ENCODE results near the gene COL2A1. TPM values are rescaled to one million over a fixed set of nuclear protein-coding genes. Genes with fewer than 3 reads are reported as not detected.

COL2A1 gene
- total RNA-seq, 1 donor from 2014 or later = 1.9 TPM

- H3K27ac Mint-ChIP-seq (ENCODE audit: unreplicated experiment) = no peak overlapping the region
- DNase-seq (ENCODE audit: low spot score) = no peak
- peaks cover 12% of the 10 kb centered on the region for H3K27me3 Mint-ChIP-seq (ENCODE audit: unreplicated experiment)
- no peak overlapping the region for H3K4me3 Mint-ChIP-seq (ENCODE audit: unreplicated experiment)
- TF ChIP-seq CTCF (IDR thresholded peaks at IDR 0.05; ENCODE audit: unreplicated experiment) = no peak
- peaks cover 5% of the 10 kb centered on the region for H3K36me3 Mint-ChIP-seq (ENCODE audit: low read depth, unreplicated experiment)
- peaks cover 13% of the 10 kb centered on the region for H3K4me1 Mint-ChIP-seq (ENCODE audit: unreplicated experiment)
- H3K9me3 Mint-ChIP-seq (ENCODE audit: unreplicated experiment) = no peaks in the 10 kb centered on the region
These were observed 13.8 kb upstream of the COL2A1 start for GRCh38 chr12:48017921-48018617.

- no peak for TF ChIP-seq CTCF (IDR thresholded peaks at IDR 0.05; ENCODE audit: unreplicated experiment)
- Mint-ChIP-seq H3K27me3 (ENCODE audit: unreplicated experiment) (peaks cover 10% of the 10 kb centered on the region), H3K4me1 (ENCODE audit: unreplicated experiment) (peaks cover 9% of the 10 kb centered on the region), H3K27ac (ENCODE audit: unreplicated experiment) (no peak overlapping the region), H3K9me3 (ENCODE audit: unreplicated experiment) (no peaks in the 10 kb centered on the region), H3K4me3 (ENCODE audit: unreplicated experiment) (no peak overlapping the region), H3K36me3 (ENCODE audit: low read depth, unreplicated experiment) (peaks cover 5% of the 10 kb centered on the region)
- DNase-seq (ENCODE audit: low spot score) = no peak
These were observed 13.2 kb upstream of the COL2A1 start for GRCh38 chr12:48017496-48017895.

DNA sequence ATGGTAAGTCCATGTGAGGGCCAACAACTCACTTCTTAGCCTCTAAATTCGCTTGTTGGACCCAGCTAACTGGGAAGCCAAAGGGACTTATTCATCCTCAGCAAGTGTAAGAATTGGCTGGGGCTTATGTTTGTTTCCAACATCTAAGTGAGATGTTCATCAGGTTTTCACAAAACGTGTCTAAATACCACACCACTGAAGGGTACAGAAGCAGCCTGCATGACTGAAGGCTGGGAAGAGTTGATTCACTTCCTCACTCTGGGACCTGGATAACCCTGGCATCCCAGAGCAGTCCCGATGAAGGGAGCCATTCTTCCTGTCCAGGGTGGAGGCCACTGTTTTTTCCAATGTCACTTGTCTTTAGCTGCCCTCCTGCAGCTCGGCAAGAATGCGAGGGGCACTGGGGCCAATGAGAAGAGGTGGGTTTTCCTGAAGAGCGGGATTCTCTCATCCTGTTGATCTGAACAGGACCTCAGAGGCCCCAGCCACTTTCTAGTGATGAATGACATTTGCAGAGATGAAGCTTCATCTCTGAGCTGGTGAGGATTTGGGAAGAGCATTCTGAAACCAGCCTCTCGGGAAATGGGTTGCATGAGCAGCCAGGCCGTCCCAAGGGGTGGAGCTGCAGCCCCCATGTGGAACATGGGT lies 12.2 kb upstream of the COL2A1 start:
- no peak for TF ChIP-seq CTCF (IDR thresholded peaks at IDR 0.05; ENCODE audit: unreplicated experiment)
- Mint-ChIP-seq H3K9me3 (ENCODE audit: unreplicated experiment) (no peaks in the 10 kb centered on the region), H3K4me1 (ENCODE audit: unreplicated experiment) (peaks cover 2% of the 10 kb centered on the region), H3K27ac (ENCODE audit: unreplicated experiment) (no peak overlapping the region), H3K4me3 (ENCODE audit: unreplicated experiment) (no peak overlapping the region), H3K27me3 (ENCODE audit: unreplicated experiment) (peaks cover 9% of the 10 kb centered on the region), H3K36me3 (ENCODE audit: low read depth, unreplicated experiment) (no peaks in the 10 kb centered on the region)
- DNase-seq (ENCODE audit: low spot score) = no peak

- H3K4me3 Mint-ChIP-seq (ENCODE audit: unreplicated experiment) = no peak overlapping the region
- DNase-seq (ENCODE audit: low spot score) = no peak
- TF ChIP-seq CTCF (IDR thresholded peaks at IDR 0.05; ENCODE audit: unreplicated experiment) = no peak
- H3K27ac Mint-ChIP-seq (ENCODE audit: unreplicated experiment) = no peak overlapping the region
- no peaks in the 10 kb centered on the region for H3K36me3 Mint-ChIP-seq (ENCODE audit: low read depth, unreplicated experiment)
- H3K9me3 Mint-ChIP-seq (ENCODE audit: unreplicated experiment) = no peaks in the 10 kb centered on the region
- H3K27me3 Mint-ChIP-seq (ENCODE audit: unreplicated experiment) = peaks cover 9% of the 10 kb centered on the region
- H3K4me1 Mint-ChIP-seq (ENCODE audit: unreplicated experiment) = peaks cover 2% of the 10 kb centered on the region
These were observed 11.7 kb upstream of the COL2A1 start for GRCh38 chr12:48015954-48016353.

DNA sequence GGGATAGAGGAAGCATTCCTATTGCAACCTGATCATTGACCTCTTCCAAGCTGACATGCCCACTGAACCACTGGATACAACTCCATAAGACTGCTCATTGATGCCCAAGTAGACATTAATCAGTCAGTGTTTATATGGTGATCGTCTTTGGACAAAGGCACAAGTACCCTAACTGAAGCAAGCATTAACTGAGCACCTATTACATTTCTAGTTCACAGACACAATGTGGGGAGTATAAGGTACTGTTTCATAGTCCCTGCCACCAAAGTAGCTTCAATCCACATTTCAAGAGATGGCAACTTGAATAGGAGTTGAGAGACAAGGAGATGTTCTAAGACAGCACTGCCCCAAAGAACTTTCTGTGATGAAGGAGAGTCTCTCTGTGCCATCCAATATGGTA lies 10.9 kb upstream of the COL2A1 start:
- no peak overlapping the region for H3K27ac Mint-ChIP-seq (ENCODE audit: unreplicated experiment)

More for the DNA sequence above, 10.9 kb upstream of the COL2A1 start:
- TF ChIP-seq CTCF (IDR thresholded peaks at IDR 0.05; ENCODE audit: unreplicated experiment) = no peak
- peaks cover 2% of the 10 kb centered on the region for H3K4me1 Mint-ChIP-seq (ENCODE audit: unreplicated experiment)
- no peak overlapping the region for H3K4me3 Mint-ChIP-seq (ENCODE audit: unreplicated experiment)
- H3K36me3 Mint-ChIP-seq (ENCODE audit: low read depth, unreplicated experiment) = no peaks in the 10 kb centered on the region
- H3K9me3 Mint-ChIP-seq (ENCODE audit: unreplicated experiment) = no peaks in the 10 kb centered on the region
- H3K27me3 Mint-ChIP-seq (ENCODE audit: unreplicated experiment) = peaks cover 11% of the 10 kb centered on the region
- no peak for DNase-seq (ENCODE audit: low spot score)

Measured in endothelial cell (in vitro differentiated cells).